ENCODE measurements around the gene TP53I13.

GRCh38 chr17:29613856-29614255 lies 45.4 kb downstream of the TP53I13 start:
- no peak for TF ChIP-seq CTCF (IDR thresholded peaks at IDR 0.05 in 8 of 11, conservative IDR thresholded peaks at IDR 0.05 in 3 of 11)
- no peak for TF ChIP-seq POLR2A (IDR thresholded peaks at IDR 0.05)
- no peak for TF ChIP-seq POLR2AphosphoS5 (IDR thresholded peaks at IDR 0.05)

All from spleen (tissue), 7 donors.